Measurements from ENCODE around the gene PHF14. TPM values are rescaled to one million over a fixed set of nuclear protein-coding genes. Genes with fewer than 3 reads are reported as not detected.

Gene PHF14
- total RNA-seq, 1 donor from 2014 or later: 72.1 TPM

- no peaks in the 10 kb centered on the region for H3K9me3 Mint-ChIP-seq
- TF ChIP-seq CTCF (IDR thresholded peaks at IDR 0.05; ENCODE audit: unreplicated experiment): no peak
- no peaks in the 10 kb centered on the region for H3K27me3 Mint-ChIP-seq (ENCODE audit: low read depth)
- H3K4me3 Mint-ChIP-seq: no peak overlapping the region
- peaks cover 4% of the 10 kb centered on the region for H3K4me1 Mint-ChIP-seq
- H3K36me3 Mint-ChIP-seq: no peaks in the 10 kb centered on the region
- no peak for DNase-seq (ENCODE audit: low spot score in 2 of 2, unreplicated experiment in 2 of 2)
- H3K27ac Mint-ChIP-seq: no peak overlapping the region
These were observed 130.9 kb downstream of the PHF14 start for GRCh38 chr7:11104578-11104977.

- Mint-ChIP-seq H3K36me3 (no peaks in the 10 kb centered on the region), H3K4me1 (peaks cover 4% of the 10 kb centered on the region), H3K27ac (no peak overlapping the region), H3K4me3 (no peak overlapping the region), H3K27me3 (ENCODE audit: low read depth) (no peaks in the 10 kb centered on the region), H3K9me3 (no peaks in the 10 kb centered on the region)
- no peak for TF ChIP-seq CTCF (IDR thresholded peaks at IDR 0.05; ENCODE audit: unreplicated experiment)
- DNase-seq (ENCODE audit: low spot score in 2 of 2, unreplicated experiment in 2 of 2): no peak
These were observed 136.0 kb downstream of the PHF14 start for GRCh38 chr7:11109659-11110058.

GRCh38 chr7:11120068-11120664 lies 146.5 kb downstream of the PHF14 start:
- Mint-ChIP-seq H3K9me3 (no peaks in the 10 kb centered on the region), H3K27ac (peak overlapping the region; percentile 18), H3K36me3 (peaks cover 14% of the 10 kb centered on the region), H3K4me3 (no peak overlapping the region), H3K4me1 (peaks cover 12% of the 10 kb centered on the region), H3K27me3 (ENCODE audit: low read depth) (no peaks in the 10 kb centered on the region)
- no peak for DNase-seq (ENCODE audit: low spot score in 2 of 2, unreplicated experiment in 2 of 2)
- TF ChIP-seq CTCF (IDR thresholded peaks at IDR 0.05; ENCODE audit: unreplicated experiment): no peak

DNA sequence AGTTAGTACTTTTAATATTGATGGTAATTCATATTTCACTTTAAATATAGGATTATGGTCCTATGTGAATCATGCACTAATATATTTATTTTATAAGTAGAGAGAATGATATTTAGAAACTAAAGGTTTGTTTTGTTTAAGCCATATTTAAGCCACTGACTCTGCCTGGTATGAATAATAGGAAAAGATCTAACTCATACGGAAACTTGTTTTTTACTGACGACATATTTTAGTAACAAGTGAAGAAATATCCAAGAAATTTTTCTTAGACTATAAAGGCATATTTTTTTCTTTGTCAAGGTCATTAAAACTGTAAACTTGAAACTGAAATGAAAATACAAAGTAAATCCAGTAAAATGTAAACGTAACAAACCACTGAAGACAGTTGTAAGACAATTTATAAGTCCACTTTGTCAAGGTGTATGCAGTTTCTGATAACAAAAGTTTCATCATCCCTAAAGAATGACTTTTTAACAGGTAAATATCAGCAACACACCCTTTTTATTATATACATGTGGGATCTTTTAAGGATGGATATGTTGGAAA lies 147.1 kb downstream of the PHF14 start:
- H3K27ac Mint-ChIP-seq: peak overlapping the region; percentile 53
- H3K36me3 Mint-ChIP-seq: peaks cover 14% of the 10 kb centered on the region
- H3K9me3 Mint-ChIP-seq: no peaks in the 10 kb centered on the region

GRCh38 chr7:11124856-11125559 lies 151.3 kb downstream of the PHF14 start:
- TF ChIP-seq CTCF (IDR thresholded peaks at IDR 0.05; ENCODE audit: unreplicated experiment): no peak
- Mint-ChIP-seq H3K4me3 (no peak overlapping the region), H3K27ac (no peak overlapping the region), H3K27me3 (ENCODE audit: low read depth) (no peaks in the 10 kb centered on the region), H3K9me3 (no peaks in the 10 kb centered on the region), H3K4me1 (peaks cover 38% of the 10 kb centered on the region), H3K36me3 (peaks cover 14% of the 10 kb centered on the region)
- DNase-seq (ENCODE audit: low spot score in 2 of 2, unreplicated experiment in 2 of 2): no peak

More for the DNA sequence above, 147.1 kb downstream of the PHF14 start:
- no peak overlapping the region for H3K4me3 Mint-ChIP-seq
- no peak for TF ChIP-seq CTCF (IDR thresholded peaks at IDR 0.05; ENCODE audit: unreplicated experiment)
- no peak for DNase-seq (ENCODE audit: low spot score in 2 of 2, unreplicated experiment in 2 of 2)
- H3K4me1 Mint-ChIP-seq: peaks cover 7% of the 10 kb centered on the region
- no peaks in the 10 kb centered on the region for H3K27me3 Mint-ChIP-seq (ENCODE audit: low read depth)

Data from mesothelial cell of epicardium (in vitro differentiated cells).